HEK293T (cell line): Measurements from ENCODE around the gene NARF.

Experiments used
- ARNT ChIP-seq: fragments of 450-650 bp; IDR thresholded peaks from 2 replicates; pipeline ENCODE4 v1.6.1; 2017; ENCODE audit warnings: mild to moderate bottlenecking
- CTBP1 ChIP-seq: fragments of 450-650 bp; IDR thresholded peaks from 2 replicates; pipeline ENCODE4 v1.6.1; 2016; ENCODE audit warnings: borderline replicate concordance
- ELF4 ChIP-seq: fragments of 450-650 bp; IDR thresholded peaks from 2 replicates; pipeline ENCODE4 v1.6.1; 2017; ENCODE audit warnings: antibody characterized with exemption
- FOXK2 ChIP-seq: fragments of 450-650 bp; IDR thresholded peaks from 2 replicates; pipeline ENCODE4 v1.6.1; 2016; ENCODE audit warnings: mild to moderate bottlenecking
- FOXM1 ChIP-seq: fragments of 450-650 bp; IDR thresholded peaks from 2 replicates; pipeline ENCODE4 v1.6.1; 2017; ENCODE audit warnings: mild to moderate bottlenecking, borderline replicate concordance
- HDGF ChIP-seq: fragments of 450-650 bp; IDR thresholded peaks from 2 replicates; pipeline ENCODE4 v1.6.1; 2017; ENCODE audit warnings: antibody characterized with exemption, borderline replicate concordance
- L3MBTL2 ChIP-seq: fragments of 450-650 bp; conservative IDR thresholded peaks from 2 replicates; pipeline ENCODE4 v1.6.1; 2016; ENCODE audit warnings: mild to moderate bottlenecking
- LEF1 ChIP-seq: fragments of 450-650 bp; IDR thresholded peaks from 2 replicates; pipeline ENCODE4 v1.6.1; 2017; ENCODE audit warnings: mild to moderate bottlenecking, borderline replicate concordance
- SP1 ChIP-seq: fragments of 450-650 bp; IDR thresholded peaks from 2 replicates; pipeline ENCODE4 v1.6.1; 2017
- ZNF384 ChIP-seq: fragments of 450-650 bp; IDR thresholded peaks from 2 replicates; pipeline ENCODE4 v1.6.1; 2016

DNA sequence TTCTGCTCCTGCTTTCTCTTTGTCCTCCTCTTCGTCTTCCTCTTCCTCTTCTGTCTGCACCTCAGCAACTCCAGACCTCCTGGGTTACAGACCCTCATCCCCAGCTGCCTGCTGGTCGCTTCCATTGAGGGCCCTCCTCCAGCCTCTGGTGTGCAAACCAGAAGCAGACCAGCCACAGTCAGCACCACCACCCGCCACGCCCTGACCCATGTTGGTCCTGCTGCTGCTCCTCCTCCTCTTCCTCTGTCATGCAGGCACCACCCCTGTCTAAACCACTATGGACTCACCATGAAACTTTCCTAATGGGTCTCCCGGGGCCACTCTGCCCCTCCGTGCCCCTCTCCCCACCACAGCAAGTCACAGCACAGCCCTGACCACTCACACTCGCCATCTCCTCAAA lies 28.7 kb upstream of the NARF start:
- no peak for TF ChIP-seq ELF4
- TF ChIP-seq FOXK2: no peak
- no peak for TF ChIP-seq ZNF384
- no peak for TF ChIP-seq FOXM1
- no peak for TF ChIP-seq L3MBTL2
- no peak for TF ChIP-seq SP1
- TF ChIP-seq CTBP1: no peak
- TF ChIP-seq ARNT: no peak
- TF ChIP-seq HDGF: no peak
- TF ChIP-seq LEF1: no peak
